Coronary artery (tissue), 2 donors: ENCODE measurements around the gene CKMT2.

Experiments used
- DNase-seq: peaks from one replicate; pipeline ENCODE4 v3.0.0-alpha.2; 2017; ENCODE audit warnings: low spot score
- H3K27ac ChIP-seq, 2 donors: fragments of 200-600 bp; sonication (generic); one replicate each; pipeline ENCODE4 v1.5.1; 2016 to 2019
- H3K4me3 ChIP-seq: fragments of 200-600 bp; sonication (generic); 2 replicates; pipeline ENCODE4 v1.5.1; 2016; ENCODE audit warnings: mild to moderate bottlenecking, moderate library complexity
- CTCF ChIP-seq: fragments of 200-600 bp; sonication (generic); IDR thresholded peaks from one replicate; pipeline ENCODE4 v1.5.1; 2019; ENCODE audit warnings: antibody characterized with exemption

Gene CKMT2

GRCh38 chr5:81205058-81205457 is 28.1 kb upstream of the CKMT2 start:
- H3K27ac ChIP-seq, result no peak overlapping the region
- DNase-seq, result no peak
- no peak for TF ChIP-seq CTCF
- H3K4me3 ChIP-seq, result no peak overlapping the region

GRCh38 chr5:81207009-81207408 is 26.1 kb upstream of the CKMT2 start:
- H3K4me3 ChIP-seq, result no peak overlapping the region
- DNase-seq, result no peak
- no peak overlapping the region for H3K27ac ChIP-seq
- TF ChIP-seq CTCF, result no peak

- no peak for TF ChIP-seq CTCF
- no peak for DNase-seq
- Histone ChIP-seq H3K27ac (no peak overlapping the region), H3K4me3 (no peak overlapping the region)
Measured at GRCh38 chr5:81208904-81209303, 24.2 kb upstream of the CKMT2 start.

GRCh38 chr5:81209386-81209785 is 23.7 kb upstream of the CKMT2 start:
- no peak overlapping the region for H3K27ac ChIP-seq
- no peak for DNase-seq
- H3K4me3 ChIP-seq, result no peak overlapping the region
- no peak for TF ChIP-seq CTCF

- TF ChIP-seq CTCF, result no peak
- no peak for DNase-seq
Measured at GRCh38 chr5:81209869-81210493, 23.1 kb upstream of the CKMT2 start.

GRCh38 chr5:81212211-81212751 is 20.8 kb upstream of the CKMT2 start:
- no peak overlapping the region for H3K27ac ChIP-seq

More at GRCh38 chr5:81209869-81210493, 23.1 kb upstream of the CKMT2 start:
- Histone ChIP-seq H3K4me3 (no peak overlapping the region), H3K27ac (no peak overlapping the region)

More at GRCh38 chr5:81212211-81212751, 20.8 kb upstream of the CKMT2 start:
- TF ChIP-seq CTCF, result no peak
- no peak for DNase-seq
- no peak overlapping the region for H3K4me3 ChIP-seq
